Activated CD8-positive, alpha-beta memory T cell treated with anti-CD3 and anti-CD28 coated beads for 24 hours (primary cell): ENCODE data around the gene NRXN3.
"Not testable (repeated sequence)": the region's sequence is repeated elsewhere in the genome, so short reads cannot be mapped to it uniquely, and the experiment has no call there.

Experiments
- DNase-seq: peaks from one replicate; pipeline ENCODE4 v3.0.0-alpha.2; 2020

The NRXN3 gene

DNA sequence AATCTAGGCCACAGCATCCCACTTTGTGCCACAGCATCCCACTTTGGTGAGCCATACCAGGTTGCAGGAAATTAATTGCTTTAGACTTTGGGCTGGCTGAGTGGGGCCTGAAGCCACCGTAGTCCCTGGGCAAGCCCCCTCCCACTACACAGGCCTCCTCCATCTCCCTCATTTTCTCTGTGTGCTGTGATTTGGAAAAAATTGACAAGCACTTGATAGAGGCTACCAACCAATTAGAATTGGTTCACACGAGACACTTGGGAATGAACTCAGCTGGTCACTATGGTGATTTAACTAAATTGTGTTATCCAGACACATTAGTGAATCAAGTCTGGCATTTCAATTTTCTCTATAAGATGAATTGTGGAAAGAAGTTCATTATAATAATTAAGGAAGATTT lies 1560.0 kb downstream of the NRXN3 start:
- no peak for DNase-seq

DNA sequence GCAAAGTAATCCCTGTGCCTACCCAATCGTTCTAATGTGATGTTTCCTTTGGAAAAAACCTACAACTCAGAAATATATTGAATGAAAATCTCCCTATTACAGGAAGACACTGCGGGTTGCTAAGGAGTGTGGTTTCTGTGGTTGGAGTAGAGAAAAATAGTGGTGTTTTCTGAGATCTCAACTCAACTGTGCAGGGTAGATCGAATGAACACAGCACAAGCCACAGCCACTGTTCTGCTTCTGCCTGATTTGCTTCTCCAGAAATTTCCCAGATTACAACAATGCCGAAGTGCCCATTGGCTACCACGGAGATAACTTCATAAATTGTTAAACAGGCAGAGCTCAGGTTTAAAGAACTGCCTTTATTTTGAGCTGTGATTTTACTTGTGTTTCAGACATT lies 1560.8 kb downstream of the NRXN3 start:
- no peak for DNase-seq

DNA sequence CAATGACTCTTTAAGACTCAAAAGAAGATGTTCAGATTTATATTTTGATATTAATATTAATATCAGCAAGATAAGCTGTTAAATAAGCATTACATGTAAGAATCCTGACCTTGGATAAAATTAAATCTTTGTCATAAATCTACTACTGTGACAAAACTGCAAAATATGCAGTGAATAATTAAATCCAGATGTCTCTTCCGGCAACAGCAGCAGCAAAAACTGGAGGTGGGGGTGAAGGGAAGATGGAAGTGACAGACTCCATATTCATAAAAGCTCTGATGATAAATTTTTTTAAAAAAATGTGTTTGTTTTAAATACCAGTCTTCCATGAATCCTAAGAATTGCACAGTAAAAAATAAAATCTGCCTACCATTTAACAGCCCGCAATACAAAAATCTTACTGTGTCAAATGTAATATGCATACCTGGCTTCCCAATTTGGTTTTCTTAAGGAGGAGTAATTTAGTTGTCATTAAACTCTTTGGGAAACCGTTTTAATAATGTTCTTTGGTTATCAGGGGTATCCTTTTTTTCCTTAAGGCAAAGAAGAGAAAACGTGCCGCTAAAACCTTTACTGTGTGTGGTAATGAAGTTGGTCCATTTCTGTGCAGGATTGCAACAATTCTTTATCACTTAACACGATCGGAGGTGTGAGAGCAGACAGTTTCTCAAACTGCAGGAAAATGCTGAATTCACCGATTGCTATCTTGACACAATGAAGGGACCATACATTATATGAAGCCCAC lies 1562.9 kb downstream of the NRXN3 start:
- no peak for DNase-seq

DNA sequence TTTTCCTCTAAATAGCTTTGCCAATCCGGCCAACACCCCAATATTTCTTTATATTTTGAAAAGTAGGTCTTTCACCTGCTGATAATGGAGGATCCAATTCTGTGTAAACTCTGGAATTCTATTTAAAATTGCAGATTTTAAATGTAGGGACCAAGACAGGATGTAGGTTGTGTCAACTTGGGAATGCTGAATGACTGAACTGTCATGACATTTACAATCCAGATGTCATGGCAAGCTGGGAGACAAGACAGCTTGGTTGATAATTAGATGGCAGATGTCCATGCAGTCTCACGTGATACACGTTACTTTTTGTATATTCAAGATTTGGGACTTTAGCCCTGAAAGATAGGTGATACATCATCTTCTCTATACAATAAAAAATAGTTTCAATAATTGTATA lies 1564.0 kb downstream of the NRXN3 start:
- DNase-seq: no peak

DNA sequence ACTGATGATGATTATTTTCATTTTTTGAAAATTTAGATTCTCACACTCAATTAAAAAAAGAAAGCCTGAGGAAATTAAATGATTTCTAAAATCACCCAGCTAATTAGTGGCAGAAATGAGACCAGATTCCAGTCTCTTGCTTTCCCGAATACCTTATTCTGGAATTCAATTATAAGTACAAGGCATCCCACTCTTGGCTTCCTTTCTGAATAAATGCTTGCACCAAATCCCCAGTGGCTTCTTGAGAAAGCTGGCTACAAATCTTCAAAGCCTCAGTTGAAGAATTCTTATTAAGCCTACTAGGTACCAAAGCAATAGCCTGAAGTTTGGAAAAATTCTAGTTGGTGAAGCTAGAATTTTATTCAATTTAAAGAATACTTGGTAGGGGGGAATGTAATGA lies 1564.5 kb downstream of the NRXN3 start:
- no peak for DNase-seq

DNA sequence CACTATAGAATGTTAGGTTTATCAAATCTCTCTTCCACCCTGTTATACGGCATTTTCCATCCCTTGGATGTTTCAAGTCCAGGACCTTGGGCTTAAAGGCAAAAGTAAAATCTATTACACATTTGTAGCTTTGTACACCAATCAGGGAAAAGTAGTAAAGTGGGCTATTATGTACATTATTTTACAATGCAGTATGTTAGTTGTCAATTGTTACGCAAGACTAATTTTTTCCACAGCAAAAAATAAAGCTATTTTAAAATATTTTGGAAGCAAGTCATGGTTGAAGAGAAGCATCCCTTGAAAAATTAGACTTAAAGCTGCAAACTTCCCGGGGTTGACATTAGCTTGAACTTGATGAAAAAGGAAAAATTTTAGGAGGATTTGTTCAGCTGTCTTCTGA lies 1564.9 kb downstream of the NRXN3 start:
- DNase-seq: no peak

DNA sequence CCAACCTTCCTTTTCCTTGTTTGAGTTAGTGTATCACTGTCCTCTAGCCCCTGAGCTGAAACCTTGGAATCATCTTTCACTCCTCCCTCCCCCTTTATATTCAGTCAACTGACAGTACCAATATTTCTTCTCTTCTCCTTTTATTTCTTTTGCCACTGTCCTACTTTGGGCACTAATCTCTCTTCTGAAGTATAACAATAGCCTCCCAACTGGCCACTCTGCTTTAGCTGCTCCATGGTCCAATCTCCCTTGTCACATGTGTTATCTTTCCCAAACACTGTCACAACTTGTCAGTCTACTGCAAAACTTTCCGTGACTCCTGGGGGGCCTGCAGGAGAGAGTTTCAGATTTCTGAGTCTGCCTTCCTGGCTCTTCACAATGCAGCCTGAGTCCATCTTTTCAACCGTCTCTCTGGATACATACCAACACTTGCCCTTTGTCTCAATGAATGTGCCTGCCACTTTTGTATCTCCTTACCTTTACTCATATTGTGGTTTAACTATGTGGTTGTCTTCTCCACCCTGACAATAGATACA lies 1570.0 kb downstream of the NRXN3 start:
- DNase-seq: no peak

DNA sequence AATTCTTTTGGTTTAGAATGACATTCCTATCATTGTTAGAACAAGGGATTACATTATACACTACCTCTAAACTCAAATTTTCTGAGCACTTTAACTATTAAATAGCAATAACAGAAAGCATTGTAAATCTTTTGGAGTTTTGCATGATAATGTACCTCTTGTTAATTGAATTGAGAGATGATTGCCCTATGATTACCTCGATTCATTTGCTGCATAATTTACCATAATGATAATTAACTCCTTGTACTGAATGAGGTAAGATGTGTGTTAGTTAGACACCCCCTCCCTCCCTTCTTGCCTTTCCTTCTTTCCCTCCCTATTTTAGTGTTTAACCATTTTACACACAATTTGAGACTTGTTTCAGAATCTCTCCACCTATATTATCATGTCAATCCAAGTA lies 1572.0 kb downstream of the NRXN3 start:
- DNase-seq: no peak

DNA sequence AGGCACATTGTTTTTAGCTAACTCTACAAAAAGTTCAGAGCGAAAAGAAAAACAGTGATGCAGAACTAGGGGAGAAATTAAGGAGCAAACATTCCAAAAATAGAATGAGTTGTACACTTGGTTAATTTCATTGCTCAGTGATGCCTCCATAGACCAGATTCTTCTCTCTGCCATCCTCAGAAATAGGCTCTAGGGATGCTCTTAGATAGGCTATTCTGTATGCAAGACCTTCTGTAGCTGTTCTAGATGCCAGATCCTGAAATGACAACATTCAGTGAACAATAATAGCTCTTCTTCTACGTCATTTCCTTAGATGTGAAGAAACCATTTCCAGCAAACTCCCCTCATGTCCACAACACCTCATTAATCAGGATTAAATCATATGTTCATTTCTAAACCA lies 1574.9 kb downstream of the NRXN3 start:
- no peak for DNase-seq

DNA sequence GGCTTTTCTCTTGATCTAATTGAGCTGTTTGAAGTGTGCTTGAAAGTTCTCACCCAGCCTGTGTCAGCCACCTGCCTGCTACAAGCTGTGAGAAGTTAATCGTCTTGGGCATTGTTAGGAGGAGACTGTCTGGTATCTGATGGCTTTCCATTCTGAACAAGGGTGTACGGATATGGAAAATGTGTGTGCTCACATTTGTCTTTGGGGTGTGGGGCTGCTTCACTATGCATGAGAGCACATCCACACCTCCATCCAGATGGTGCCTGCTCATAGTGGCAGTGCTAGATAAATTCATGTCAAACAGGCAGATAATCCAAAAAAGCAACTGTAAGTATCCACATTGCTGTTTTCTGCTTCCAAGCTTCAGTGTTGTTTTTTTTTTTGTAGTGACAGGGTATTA lies 1578.9 kb downstream of the NRXN3 start:
- DNase-seq: no peak

DNA sequence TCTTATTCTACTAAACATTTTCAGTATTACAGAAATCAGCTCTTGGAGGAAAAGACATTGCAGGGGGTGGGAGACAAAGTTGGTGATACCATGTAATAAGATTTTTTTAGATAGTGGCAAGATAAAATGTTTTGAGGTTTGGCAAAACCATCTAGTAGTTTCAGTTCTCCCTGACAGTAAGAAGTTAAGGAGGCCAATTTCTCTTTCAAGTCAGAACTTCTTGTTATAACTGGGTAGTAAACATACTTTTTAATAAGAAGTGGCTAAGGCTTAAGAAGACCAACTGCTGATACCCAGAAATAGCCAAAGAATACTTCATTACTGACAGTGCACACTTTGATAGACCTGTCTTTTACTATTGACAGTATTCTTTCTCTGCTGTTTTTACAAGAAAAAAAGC lies 1588.8 kb downstream of the NRXN3 start:
- no peak for DNase-seq

DNA sequence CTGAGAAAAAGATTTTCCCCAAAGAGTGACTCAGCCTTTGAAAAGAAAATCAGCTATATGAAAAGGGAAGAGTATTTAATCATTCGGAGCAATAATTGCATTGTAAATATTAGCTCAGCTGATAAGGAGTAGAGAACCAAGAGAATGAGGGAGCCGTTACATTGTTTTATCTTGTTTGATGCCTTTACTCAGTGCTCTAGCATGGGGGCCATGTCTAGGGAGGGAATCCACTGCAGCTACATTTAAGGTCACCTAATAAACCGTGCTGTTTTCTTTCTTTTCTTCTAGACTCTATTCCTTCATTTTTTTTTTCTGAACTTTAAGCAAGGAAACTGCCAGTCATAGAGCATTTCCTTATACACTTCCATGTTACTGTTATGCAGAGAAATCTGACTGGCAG lies 1594.2 kb downstream of the NRXN3 start:
- no peak for DNase-seq

DNA sequence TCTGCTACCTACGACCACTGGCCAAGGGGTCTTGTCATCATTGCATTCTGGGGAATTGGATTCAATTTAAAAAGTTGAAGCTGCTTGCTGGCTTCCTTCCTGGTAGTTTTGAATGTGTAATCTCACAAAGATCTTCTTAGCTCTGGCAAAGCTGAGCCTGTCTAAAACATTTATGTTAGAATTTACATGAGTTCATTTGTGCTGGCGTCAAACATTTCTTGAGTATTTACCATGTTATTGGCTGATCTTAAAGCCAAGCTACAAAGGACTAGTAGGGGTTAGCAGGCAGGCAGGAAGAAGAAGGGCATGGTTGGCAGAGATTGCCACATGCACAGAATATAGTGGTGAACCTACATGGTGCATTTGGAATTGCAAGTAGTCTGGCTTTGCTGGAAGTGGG lies 1596.3 kb downstream of the NRXN3 start:
- no peak for DNase-seq

DNA sequence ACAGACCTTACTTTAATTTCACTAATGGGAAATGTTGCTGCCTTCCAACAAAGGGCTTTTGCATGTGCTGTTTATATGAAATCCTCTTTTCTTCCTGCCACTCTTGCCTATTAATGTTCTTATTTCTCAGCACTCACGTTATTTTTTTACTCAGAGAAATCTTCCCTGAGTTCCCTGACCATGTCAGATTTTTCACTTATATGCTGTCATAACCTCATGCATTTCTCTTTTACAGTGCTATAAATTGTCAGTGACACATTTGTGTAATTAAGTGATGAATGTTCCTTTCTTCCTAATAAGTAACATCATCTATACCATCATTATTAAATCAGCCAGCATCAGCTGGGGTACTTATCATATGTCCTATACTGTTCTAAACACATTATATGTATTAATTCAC lies 1597.1 kb downstream of the NRXN3 start:
- no peak for DNase-seq

DNA sequence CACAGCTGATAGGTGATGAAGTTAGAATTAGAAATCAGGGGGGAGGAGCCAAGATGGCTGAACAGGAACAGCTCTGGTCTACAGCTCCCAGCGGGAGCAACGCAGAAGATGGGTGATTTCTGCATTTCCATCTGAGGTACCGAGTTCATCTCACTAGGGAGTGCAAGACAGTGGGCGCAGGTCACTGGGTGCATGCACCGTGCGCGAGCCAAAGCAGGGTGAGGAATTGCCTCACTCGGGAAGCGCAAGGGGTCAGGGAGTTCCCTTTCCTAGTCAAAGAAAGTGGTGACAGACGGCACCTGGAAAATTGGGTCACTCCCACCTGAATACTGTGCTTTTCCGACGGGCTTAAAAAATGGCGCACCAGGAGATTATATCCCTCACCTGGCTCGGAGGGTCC lies 1597.5 kb downstream of the NRXN3 start:
- not testable (repeated sequence) for DNase-seq

DNA sequence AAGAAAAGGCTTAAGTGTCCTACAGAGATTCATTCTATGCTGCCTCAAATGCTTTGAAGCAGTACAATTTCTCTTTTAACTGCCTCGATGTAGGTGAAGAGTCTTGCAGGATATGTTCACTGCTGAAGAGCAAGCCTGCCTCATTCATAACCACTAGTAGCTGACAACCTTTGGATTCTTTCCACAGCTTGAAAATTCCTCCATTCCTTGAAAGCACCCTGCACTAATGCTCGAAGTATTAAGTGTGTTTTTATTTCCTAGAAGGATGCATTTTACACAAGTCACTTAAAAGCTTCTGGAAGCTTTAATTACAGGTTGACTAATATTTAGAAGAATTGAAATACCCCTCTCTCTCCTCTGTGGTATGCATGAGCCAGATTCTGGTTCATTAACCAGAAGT lies 1611.7 kb downstream of the NRXN3 start:
- DNase-seq: no peak

DNA sequence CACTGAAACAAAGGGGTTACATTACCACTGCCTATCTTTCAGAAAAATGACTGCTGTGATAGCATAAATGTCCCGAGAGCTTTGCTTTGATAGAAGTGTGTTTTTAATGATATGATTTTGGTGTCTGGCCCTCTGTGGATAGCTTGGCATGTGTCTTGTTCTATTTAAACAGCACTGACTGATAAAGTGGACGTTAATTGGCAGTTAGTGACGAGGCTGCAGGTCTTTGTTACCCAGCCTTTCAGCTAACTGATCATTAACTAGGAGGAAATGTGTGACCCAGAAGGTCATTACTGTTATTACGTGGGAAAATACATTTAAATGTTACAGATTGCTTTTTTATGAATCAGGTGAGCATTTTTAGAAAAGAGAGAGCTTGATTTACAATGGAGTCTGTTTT lies 1612.9 kb downstream of the NRXN3 start:
- no peak for DNase-seq

DNA sequence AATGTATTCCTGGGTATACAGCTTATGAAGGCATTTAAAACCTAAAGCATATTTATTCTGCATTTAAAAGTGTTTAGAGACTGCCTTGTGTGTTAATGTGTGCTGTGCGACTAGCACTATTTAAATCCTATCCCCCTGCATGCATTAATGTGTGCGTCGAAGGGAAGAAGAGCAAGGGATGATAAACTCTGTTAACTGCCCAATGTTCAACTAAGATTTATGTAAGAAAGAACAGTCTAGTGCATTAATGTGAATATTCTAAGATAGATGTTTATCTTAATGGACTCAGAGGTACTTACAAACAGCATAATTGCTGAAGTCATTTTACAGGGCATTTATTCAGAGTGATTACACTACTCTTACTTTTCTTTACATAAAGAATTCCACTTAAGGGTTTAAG lies 1616.3 kb downstream of the NRXN3 start:
- no peak for DNase-seq

DNA sequence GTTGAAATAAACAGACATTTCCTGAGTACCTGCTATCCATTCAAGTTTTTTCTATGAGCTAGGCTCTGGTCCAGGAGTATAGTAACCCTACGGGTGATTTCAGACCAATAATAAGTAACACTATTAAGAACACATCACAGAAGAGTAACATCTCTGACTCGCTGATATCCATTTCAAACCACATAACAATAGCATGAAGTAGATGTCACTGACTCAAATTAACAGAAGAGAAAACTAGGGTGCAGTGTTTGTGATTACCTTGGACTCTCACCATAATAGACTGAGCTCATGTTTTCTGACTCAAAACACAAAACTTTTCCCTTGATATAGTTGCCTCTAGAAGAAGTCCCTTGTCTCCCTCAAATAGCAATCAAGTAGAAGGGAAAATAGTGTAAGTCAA lies 1618.2 kb downstream of the NRXN3 start:
- DNase-seq: no peak

DNA sequence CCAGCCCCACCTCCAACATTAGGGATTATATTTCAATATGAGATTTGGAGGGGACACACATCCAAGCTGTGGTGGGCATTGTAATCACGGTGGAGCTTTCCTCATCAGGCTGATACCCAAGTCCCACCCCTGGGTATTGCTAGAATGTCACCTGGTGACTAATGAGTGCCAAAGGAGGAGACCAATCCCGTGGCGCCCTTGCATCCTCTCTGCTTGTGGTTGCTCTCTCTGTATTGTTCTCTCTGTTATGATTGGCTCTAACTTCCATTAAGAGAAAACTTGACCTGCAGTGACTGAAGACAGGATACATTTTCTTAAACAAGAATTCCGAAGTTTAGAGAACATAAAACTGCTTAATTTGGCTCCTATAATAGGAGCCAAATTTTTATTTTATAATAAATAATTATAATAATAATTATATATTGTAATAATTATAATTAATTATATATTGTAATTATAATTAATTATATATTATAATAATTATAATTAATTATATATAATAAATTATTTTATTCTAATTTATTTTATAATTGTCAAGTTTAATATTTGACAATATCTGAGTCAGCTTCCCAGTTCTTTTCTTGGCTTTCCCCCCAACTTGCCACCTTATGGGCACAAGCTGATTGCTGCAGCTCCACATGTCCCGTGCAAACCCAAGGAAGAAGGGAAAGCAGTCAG lies 1621.0 kb downstream of the NRXN3 start:
- DNase-seq: no peak

DNA sequence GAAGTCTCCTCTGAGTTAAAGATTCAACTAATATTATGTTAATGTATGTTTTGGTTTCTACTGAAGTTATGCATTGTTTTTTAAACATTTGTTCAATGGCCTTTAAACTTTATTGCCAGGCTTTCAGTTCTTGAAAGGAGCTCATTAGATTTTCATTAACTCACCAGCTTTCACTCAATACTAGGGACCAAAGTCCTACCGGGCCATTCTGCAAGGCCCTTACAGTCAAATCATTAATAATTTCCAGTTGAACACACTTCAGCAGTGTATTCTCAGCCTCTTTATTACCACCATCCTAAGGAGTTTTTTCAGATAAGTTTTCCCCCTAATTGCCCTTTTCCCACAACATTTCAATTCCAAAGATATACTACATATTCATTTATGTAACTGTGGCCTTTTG lies 1631.9 kb downstream of the NRXN3 start:
- DNase-seq: no peak

DNA sequence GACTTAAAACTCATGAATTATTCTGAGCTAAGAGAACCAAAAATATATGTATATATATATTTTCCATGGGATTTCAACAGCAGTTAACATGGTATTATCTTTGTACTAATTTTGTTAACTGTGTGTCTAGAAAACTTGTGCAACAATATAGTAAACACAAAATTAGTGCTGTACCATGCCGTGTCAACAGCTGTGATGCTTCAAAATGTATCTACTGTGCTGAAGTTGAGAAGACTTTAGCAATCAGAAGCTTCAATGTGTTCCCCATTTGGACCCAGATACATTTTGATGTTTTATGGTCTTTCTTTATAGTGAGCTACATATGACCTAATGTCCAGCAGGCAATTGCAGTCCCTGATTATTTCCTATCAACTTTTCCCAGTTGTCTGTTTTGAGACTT lies 1635.5 kb downstream of the NRXN3 start:
- DNase-seq: no peak

DNA sequence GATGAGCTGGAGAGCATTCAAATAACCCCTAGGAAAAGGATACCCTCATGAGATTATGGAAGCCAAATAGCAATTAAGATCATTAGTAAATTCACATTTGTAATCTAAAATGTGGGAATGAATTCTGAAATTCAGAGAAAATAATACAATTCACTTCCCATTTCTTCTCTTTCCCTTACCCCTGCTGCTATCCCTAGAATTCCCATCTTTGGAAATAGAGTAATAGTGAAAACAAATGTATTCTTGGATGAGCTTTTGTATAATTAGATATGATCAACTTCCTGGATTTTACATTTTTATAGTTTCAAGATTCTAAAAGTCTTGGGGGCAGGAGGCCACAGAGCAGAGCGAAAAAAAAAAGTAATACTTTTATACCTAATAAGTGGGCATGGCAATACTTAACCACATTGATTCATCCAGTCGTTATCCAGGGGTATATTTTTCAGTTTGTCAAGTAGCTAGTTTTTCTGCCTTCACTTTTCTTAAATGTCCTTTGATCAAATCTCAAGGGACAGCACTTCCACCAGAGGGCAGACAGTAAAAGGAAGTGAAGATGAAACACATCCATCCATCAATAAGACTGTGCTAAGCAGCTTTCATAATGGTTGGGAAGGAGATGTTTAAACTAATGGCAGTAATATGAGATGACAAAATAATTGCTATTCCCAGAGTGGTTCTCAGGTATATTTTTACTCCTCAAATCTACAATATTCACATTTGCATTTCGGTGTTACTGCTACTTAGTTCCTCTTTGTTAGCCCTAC lies 1639.9 kb downstream of the NRXN3 start:
- DNase-seq: no peak
